ENCODE measurements around the gene NT5DC2. TPM values are rescaled to one million over a fixed set of nuclear protein-coding genes. Genes with fewer than 3 reads are reported as not detected.

Gene NT5DC2
- total and polyA plus RNA-seq, 4 experiments from 2014 or later = 1.3 to 5.8 (median 5.5) TPM; not detected in 1

- POLR2A ChIA-PET (ENCODE audit: partially characterized antibody) = interaction anchor here (1.4 kb wide), 1 partner anchor 45 kb away, joined by 5 read pairs; no protein-coding TSS in a partner anchor
Observed at GRCh38 chr3:52490035-52490938, 43.4 kb downstream of the NT5DC2 start.

GRCh38 chr3:52489453-52489852 lies 44.2 kb downstream of the NT5DC2 start:
- Histone ChIP-seq H3K27ac (ENCODE audit: low read depth, low read length) (no peak overlapping the region), H3K27me3 (ENCODE audit: insufficient read depth, low read length) (no peaks in the 10 kb centered on the region), H3K9me3 (ENCODE audit: control insufficient read depth in 1 of 2, low read length in 2 of 2) (no peaks in the 10 kb centered on the region), H3K36me3 (ENCODE audit: insufficient read depth, low read length) (peaks cover 37% of the 10 kb centered on the region), H3K4me3 (ENCODE audit: low read length in 2 of 2) (no peak overlapping the region), H3K4me1 (ENCODE audit: insufficient read depth, low read length) (no peaks in the 10 kb centered on the region)
- no peak overlapping the region for H3K4me3 Mint-ChIP-seq
- intact Hi-C loops (cut with micrococcal nuclease) = no loop called here
- H3K9me3 Mint-ChIP-seq = no peaks in the 10 kb centered on the region
- DNase-seq = peak in 1 of 5 donors; percentile 31
- no peaks in the 10 kb centered on the region for H3K27me3 Mint-ChIP-seq
- H3K27ac Mint-ChIP-seq = peak overlapping the region in 1 of 7 donors; percentile 62
- peaks cover 17 to 55% of the 10 kb centered on the region in 2 donors for H3K36me3 Mint-ChIP-seq
- ChIA-PET POLR2A (ENCODE audit: partially characterized antibody) (interaction anchor here (1.4 kb wide), 1 partner anchor 46 kb away, joined by 5 read pairs; no protein-coding TSS in a partner anchor), CTCF (ENCODE audit: partially characterized antibody) (interaction anchor here (0.9 kb wide), 1 partner anchor 43 kb away, joined by 3 read pairs; no protein-coding TSS in a partner anchor)
- H3K4me1 Mint-ChIP-seq = peaks cover 3 to 6% (median 4%) of the 10 kb centered on the region in 4 donors

More at GRCh38 chr3:52490035-52490938, 43.4 kb downstream of the NT5DC2 start:
- Histone ChIP-seq H3K4me3 (ENCODE audit: low read length in 2 of 2) (no peak overlapping the region), H3K36me3 (ENCODE audit: insufficient read depth, low read length) (peaks cover 37% of the 10 kb centered on the region), H3K4me1 (ENCODE audit: insufficient read depth, low read length) (no peaks in the 10 kb centered on the region), H3K27ac (ENCODE audit: low read depth, low read length) (no peak overlapping the region), H3K9me3 (ENCODE audit: control insufficient read depth in 1 of 2, low read length in 2 of 2) (no peaks in the 10 kb centered on the region), H3K27me3 (ENCODE audit: insufficient read depth, low read length) (no peaks in the 10 kb centered on the region)
- Mint-ChIP-seq H3K27me3 (no peaks in the 10 kb centered on the region), H3K27ac (peak overlapping the region in 1 of 7 donors; percentile 34), H3K36me3 (peaks cover 17 to 51% of the 10 kb centered on the region in 2 donors), H3K9me3 (no peaks in the 10 kb centered on the region), H3K4me1 (peaks cover 4 to 6% (median 5%) of the 10 kb centered on the region in 4 donors), H3K4me3 (no peak overlapping the region)
- CTCF ChIA-PET (ENCODE audit: partially characterized antibody) = interaction anchor here (0.6 to 0.9 kb wide), 2 partner anchors 44 to 78 kb away, joined by 3 read pairs; no protein-coding TSS in a partner anchor
- intact Hi-C loops (cut with micrococcal nuclease) = no loop called here
- DNase-seq = peak in 1 of 5 donors; percentile 27

GRCh38 chr3:52488746-52489145 lies 44.9 kb downstream of the NT5DC2 start:
- Histone ChIP-seq H3K36me3 (ENCODE audit: insufficient read depth, low read length) (peaks cover 39% of the 10 kb centered on the region), H3K4me1 (ENCODE audit: insufficient read depth, low read length) (no peaks in the 10 kb centered on the region), H3K9me3 (ENCODE audit: control insufficient read depth in 1 of 2, low read length in 2 of 2) (no peaks in the 10 kb centered on the region), H3K27ac (ENCODE audit: low read depth, low read length) (no peak overlapping the region), H3K4me3 (ENCODE audit: low read length in 2 of 2) (no peak overlapping the region), H3K27me3 (ENCODE audit: insufficient read depth, low read length) (no peaks in the 10 kb centered on the region)
- Mint-ChIP-seq H3K4me1 (peaks cover 0 to 4% (median 1%) of the 10 kb centered on the region in 4 donors), H3K27me3 (no peaks in the 10 kb centered on the region), H3K4me3 (no peak overlapping the region), H3K9me3 (no peaks in the 10 kb centered on the region), H3K27ac (peak overlapping the region in 1 of 7 donors; percentile 18), H3K36me3 (peaks cover 17 to 61% of the 10 kb centered on the region in 2 donors)
- ChIA-PET CTCF (ENCODE audit: partially characterized antibody) (no interaction called here), POLR2A (ENCODE audit: partially characterized antibody) (interaction anchor here (1.4 kb wide), 1 partner anchor 47 kb away, joined by 5 read pairs; no protein-coding TSS in a partner anchor)
- peak in 1 of 5 donors; percentile 15 for DNase-seq
- intact Hi-C loops (cut with micrococcal nuclease) = no loop called here

- Histone ChIP-seq H3K36me3 (ENCODE audit: insufficient read depth, low read length) (peaks cover 44% of the 10 kb centered on the region), H3K4me3 (ENCODE audit: low read length in 2 of 2) (no peak overlapping the region), H3K4me1 (ENCODE audit: insufficient read depth, low read length) (no peaks in the 10 kb centered on the region), H3K9me3 (ENCODE audit: control insufficient read depth in 1 of 2, low read length in 2 of 2) (no peaks in the 10 kb centered on the region), H3K27me3 (ENCODE audit: insufficient read depth, low read length) (no peaks in the 10 kb centered on the region), H3K27ac (ENCODE audit: low read depth, low read length) (no peak overlapping the region)
- Mint-ChIP-seq H3K36me3 (peaks cover 17 to 65% of the 10 kb centered on the region in 2 donors), H3K4me3 (no peak overlapping the region), H3K27me3 (no peaks in the 10 kb centered on the region), H3K9me3 (no peaks in the 10 kb centered on the region), H3K27ac (peak overlapping the region in 1 of 7 donors; percentile 37), H3K4me1 (peaks cover 0 to 4% (median 1%) of the 10 kb centered on the region in 4 donors)
- POLR2A ChIA-PET (ENCODE audit: partially characterized antibody) = no interaction called here
- CTCF ChIA-PET (ENCODE audit: partially characterized antibody) = no interaction called here
- intact Hi-C loops (cut with micrococcal nuclease) = no loop called here
- DNase-seq = peak in 1 of 5 donors; percentile 29
Observed at GRCh38 chr3:52487788-52488691, 45.6 kb downstream of the NT5DC2 start.

- Mint-ChIP-seq H3K4me1 (peaks cover 0 to 4% (median 1%) of the 10 kb centered on the region in 4 donors), H3K9me3 (no peaks in the 10 kb centered on the region), H3K4me3 (no peak overlapping the region), H3K27ac (peak overlapping the region in 1 of 7 donors; percentile 37), H3K27me3 (no peaks in the 10 kb centered on the region), H3K36me3 (peaks cover 16 to 62% of the 10 kb centered on the region in 2 donors)
- Histone ChIP-seq H3K27me3 (ENCODE audit: insufficient read depth, low read length) (no peaks in the 10 kb centered on the region), H3K9me3 (ENCODE audit: control insufficient read depth in 1 of 2, low read length in 2 of 2) (no peaks in the 10 kb centered on the region), H3K4me3 (ENCODE audit: low read length in 2 of 2) (no peak overlapping the region), H3K36me3 (ENCODE audit: insufficient read depth, low read length) (peaks cover 42% of the 10 kb centered on the region), H3K27ac (ENCODE audit: low read depth, low read length) (no peak overlapping the region), H3K4me1 (ENCODE audit: insufficient read depth, low read length) (no peaks in the 10 kb centered on the region)
- DNase-seq = peak in 1 of 5 donors; percentile 14
- CTCF ChIA-PET (ENCODE audit: partially characterized antibody) = no interaction called here
- POLR2A ChIA-PET (ENCODE audit: partially characterized antibody) = no interaction called here
- intact Hi-C loops (cut with micrococcal nuclease) = no loop called here
Observed at GRCh38 chr3:52487050-52487787, 46.4 kb downstream of the NT5DC2 start.

- ChIA-PET POLR2A (ENCODE audit: partially characterized antibody) (no interaction called here), CTCF (ENCODE audit: partially characterized antibody) (no interaction called here)
- intact Hi-C loops (cut with micrococcal nuclease) = no loop called here
- no peak for DNase-seq
- Histone ChIP-seq H3K27me3 (ENCODE audit: insufficient read depth, low read length) (no peaks in the 10 kb centered on the region), H3K27ac (ENCODE audit: low read depth, low read length) (no peak overlapping the region), H3K4me1 (ENCODE audit: insufficient read depth, low read length) (no peaks in the 10 kb centered on the region), H3K4me3 (ENCODE audit: low read length in 2 of 2) (no peak overlapping the region), H3K9me3 (ENCODE audit: control insufficient read depth in 1 of 2, low read length in 2 of 2) (no peaks in the 10 kb centered on the region), H3K36me3 (ENCODE audit: insufficient read depth, low read length) (peaks cover 42% of the 10 kb centered on the region)
- Mint-ChIP-seq H3K27me3 (no peaks in the 10 kb centered on the region), H3K27ac (peak overlapping the region in 4 of 7 donors; percentile 24 to 62 (median 54)), H3K4me1 (peaks cover 0 to 3% (median 0%) of the 10 kb centered on the region in 4 donors), H3K4me3 (no peak overlapping the region), H3K36me3 (peaks cover 31 to 64% of the 10 kb centered on the region in 2 donors), H3K9me3 (no peaks in the 10 kb centered on the region)
Observed at GRCh38 chr3:52484680-52485461, 48.8 kb downstream of the NT5DC2 start.
